Heart left ventricle (tissue), 16 donors: Measurements from ENCODE around the gene CNTFR. TPM values are rescaled to one million over a fixed set of nuclear protein-coding genes. Genes with fewer than 3 reads are reported as not detected.

Experiments
- ATAC-seq, 4 donors: fragments of 200-7000 bp; cut with Tn5 transposase; one replicate each; pipeline ENCODE4 v1.9.1; 2020 to 2022; ENCODE audit warnings: moderate library complexity in 4 of 4, mild to moderate bottlenecking in 3 of 4, moderate number of reproducible peaks in 1 of 4
- DNase-seq, 5 donors: peaks; one replicate each; pipeline ENCODE4 v3.0.0-alpha.2; 2020
- H3K27ac ChIP-seq, 12 donors: fragments of 200-600 bp; sonication (generic) in 4 of 12; one replicate each; pipeline versions ENCODE4 v1.5.0 to v1.8.0; 2016 to 2022; ENCODE audit warnings: mild to moderate bottlenecking in 2 of 12
- H3K27me3 ChIP-seq, 9 donors: fragments of 200-600 bp; sonication (generic) in 2 of 9; one replicate each; pipeline versions ENCODE4 v1.5.1 to v1.8.0; 2016 to 2022; ENCODE audit warnings: mild to moderate bottlenecking in 3 of 9
- H3K36me3 ChIP-seq, 9 donors: fragments of 200-600 bp; sonication (generic) in 2 of 9; one replicate each; pipeline versions ENCODE4 v1.5.0 to v1.8.0; 2018 to 2022; ENCODE audit warnings: mild to moderate bottlenecking in 2 of 9
- H3K4me1 ChIP-seq, 12 donors: fragments of 200-600 bp; sonication (generic) in 4 of 12; one replicate each; pipeline versions ENCODE4 v1.5.0 to v1.8.0; 2016 to 2022; ENCODE audit warnings: mild to moderate bottlenecking in 3 of 12
- H3K4me3 ChIP-seq, 12 donors: fragments of 200-600 bp; sonication (generic) in 4 of 12; one replicate each; pipeline versions ENCODE4 v1.5.0 to v1.8.0; 2017 to 2022; ENCODE audit warnings: mild to moderate bottlenecking in 9 of 12, moderate library complexity in 4 of 12
- H3K9me3 ChIP-seq, 12 donors: fragments of 200-600 bp; sonication (generic) in 4 of 12; one replicate each; pipeline versions ENCODE4 v1.5.0 to v1.8.0; 2016 to 2022; ENCODE audit warnings: mild to moderate bottlenecking in 1 of 12
- POLR2A ChIP-seq, 2 donors: fragments of 450-650 bp; IDR thresholded peaks; one replicate each; pipeline ENCODE4 v1.6.1; 2017; ENCODE audit warnings: antibody characterized with exemption in 2 of 2, mild to moderate bottlenecking in 2 of 2, moderate library complexity in 2 of 2
- WGBS, 4 donors: extraction: QIAGEN DNeasy Blood & Tissue Kit in 2 of 4; methylation state at CpG; one replicate each; pipeline versions ENCODE4 v1.1.5 to v1.1.7; 2013 to 2018; 5-methylcytosine and 5-hydroxymethylcytosine counted together
- intact Hi-C, 10 donors: fragments of 100-400 bp; cut with DNase I; formaldehyde crosslinking; loops; one replicate each; pipeline versions ENCODE4 v1.11.1 to v1.14.2; 2022
- polyA plus RNA-seq, 2 donors: library from polyadenylated mRNA; stranded (reverse); fragments of 200-250 nt; gene quantifications; one replicate each; pipeline ENCODE4 v1.2.3, GENCODE V29; 2013
- total RNA-seq, 9 donors: library from RNA; depleted of rRNA in 2 of 9; stranded (reverse); fragments of >200 nt in 2 of 9; fragmentation: NEBNext Ultra II Directional in 3 of 9; extraction: Animal tissue kit (Norgen Biotek cat#: 25700) in 3 of 9; gene quantifications; one replicate each; pipeline versions ENCODE4 v1.1.0 to v1.2.4, GENCODE V29; 2016 to 2023
- TF ChIP-seq, protein P1 (sequence below), 12 donors: fragments of 200-600 bp; sonication (generic) in 4 of 12; IDR thresholded peaks; one replicate each; pipeline versions ENCODE4 v1.5.0 to v1.8.0; 2018 to 2022; ENCODE audit warnings: antibody characterized with exemption in 12 of 12, mild to moderate bottlenecking in 5 of 12
- donor health status: ischemic (EF 13 %, LVEDD 7.1; RV severe dilation, severe dysfunction).
- donor health status: healthy with polysubstance abuse.
- donor health status: DM: no; HTN: yes; CAD: no.
- donor health status: DM: no; HTN: no; CAD: no.
- donor health status: ischemic (EF 25% LVEDD 6.9; RV normal size, moderate dysfunction).
- donor health status: ischemic (EF 25% LVEDD 5.7; RV mildly dilated, moderate dysfunction).
- donor health status: healthy.
- donor health status: DM: yes; HTN: yes; CAD: no.
- donor health status: ischemic (EF 35%, LVEDD 5.7; RV mildly dilated, moderate dysfunction).
- donor health status: nonischemic (EF 11% LVEDD 7.7; RV severe dilation, severe dysfunction).
- donor health status: DM: yes; HTN: yes; CAD: no.
- donor health status: PGD.
- donor health status: ischemic (EF 29% LVEDD 5.4; RV normal size, mild dysfunction).
- donor health status: nonischemic (EF 23%, LVEDD 6.1; RV moderate dilation, normal function).

The CNTFR gene
- total and polyA plus RNA-seq, 11 donors = 0.43 to 9.8 (median 2.0) TPM

DNA sequence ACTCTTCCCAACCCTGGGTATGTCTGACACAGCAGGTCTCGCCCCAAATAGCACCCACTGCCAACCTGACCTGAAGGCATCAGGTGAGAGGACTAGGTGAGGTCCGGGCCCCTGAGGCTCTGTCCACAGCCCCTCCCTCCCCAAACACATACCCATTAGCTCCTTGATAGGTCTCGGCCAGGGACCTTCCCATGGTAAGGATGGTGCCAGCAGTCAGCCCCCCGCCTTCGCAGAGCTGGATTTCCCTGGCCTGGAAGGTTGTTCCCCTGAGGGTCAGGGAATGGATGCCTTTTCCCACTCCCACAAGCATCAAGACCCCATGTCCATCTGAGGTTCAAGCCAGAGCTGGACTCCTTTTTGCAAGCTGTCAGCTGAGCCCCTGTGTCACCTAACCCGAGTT, 69.4 kb downstream of the CNTFR start:
- peaks cover 0 to 15% (median 4%) of the 10 kb centered on the region in 12 donors for H3K4me1 ChIP-seq
- H3K27ac ChIP-seq = no peak overlapping the region
- H3K9me3 ChIP-seq = no peaks in the 10 kb centered on the region
- H3K36me3 ChIP-seq = no peaks in the 10 kb centered on the region
- WGBS, 4 donors = 87 to 89% (median 87%) methylated on average over 3 to 6 of the region's 6 CpGs
- H3K27me3 ChIP-seq = peaks cover 0 to 5% (median 0%) of the 10 kb centered on the region in 9 donors
- ATAC-seq = no peak
- intact Hi-C loops = loop anchor here in 1 of 10 donors (5.0 kb wide), 1 partner anchor 63 kb away; the partner anchor contains the start of genes DNAI1 and FAM219A
- no peak for DNase-seq
- TF ChIP-seq, protein P1, sequence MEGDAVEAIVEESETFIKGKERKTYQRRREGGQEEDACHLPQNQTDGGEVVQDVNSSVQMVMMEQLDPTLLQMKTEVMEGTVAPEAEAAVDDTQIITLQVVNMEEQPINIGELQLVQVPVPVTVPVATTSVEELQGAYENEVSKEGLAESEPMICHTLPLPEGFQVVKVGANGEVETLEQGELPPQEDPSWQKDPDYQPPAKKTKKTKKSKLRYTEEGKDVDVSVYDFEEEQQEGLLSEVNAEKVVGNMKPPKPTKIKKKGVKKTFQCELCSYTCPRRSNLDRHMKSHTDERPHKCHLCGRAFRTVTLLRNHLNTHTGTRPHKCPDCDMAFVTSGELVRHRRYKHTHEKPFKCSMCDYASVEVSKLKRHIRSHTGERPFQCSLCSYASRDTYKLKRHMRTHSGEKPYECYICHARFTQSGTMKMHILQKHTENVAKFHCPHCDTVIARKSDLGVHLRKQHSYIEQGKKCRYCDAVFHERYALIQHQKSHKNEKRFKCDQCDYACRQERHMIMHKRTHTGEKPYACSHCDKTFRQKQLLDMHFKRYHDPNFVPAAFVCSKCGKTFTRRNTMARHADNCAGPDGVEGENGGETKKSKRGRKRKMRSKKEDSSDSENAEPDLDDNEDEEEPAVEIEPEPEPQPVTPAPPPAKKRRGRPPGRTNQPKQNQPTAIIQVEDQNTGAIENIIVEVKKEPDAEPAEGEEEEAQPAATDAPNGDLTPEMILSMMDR (IDR thresholded peaks at IDR 0.05) = no peak
- TF ChIP-seq POLR2A (IDR thresholded peaks at IDR 0.05) = no peak
- no peak overlapping the region for H3K4me3 ChIP-seq

DNA sequence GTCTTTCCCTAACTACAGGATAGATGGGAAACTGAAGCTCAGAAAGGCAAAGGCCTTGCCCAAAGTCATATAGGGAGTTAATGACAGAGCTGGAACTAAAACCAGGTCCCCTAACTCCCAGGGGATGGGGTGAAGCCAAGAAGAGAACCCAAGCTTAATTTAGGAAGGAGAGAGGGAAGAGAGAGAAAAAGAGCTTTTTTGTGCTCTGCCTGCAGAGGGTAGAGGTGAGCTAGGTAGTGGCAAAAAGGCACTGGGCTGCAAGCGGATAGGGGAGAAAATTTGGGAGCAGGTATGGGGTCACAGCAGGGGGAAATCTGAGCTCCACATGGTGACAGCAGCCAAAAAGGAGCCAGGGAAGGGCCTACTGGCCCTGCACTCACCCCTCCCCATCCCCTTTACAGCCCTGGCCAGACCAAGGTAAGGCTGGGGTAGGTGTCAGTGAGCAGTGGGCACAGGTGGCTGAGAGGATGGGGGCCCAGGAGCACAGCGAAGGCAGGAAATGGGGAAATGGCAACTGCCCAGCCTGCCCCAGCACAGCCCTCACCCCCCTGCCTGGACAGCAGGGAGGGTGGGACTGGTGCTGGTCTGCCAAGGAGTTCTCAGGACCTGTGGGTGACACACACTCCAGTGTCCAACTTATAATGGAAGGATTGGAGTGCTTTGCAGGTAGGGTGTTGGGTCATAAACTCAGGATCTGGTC, 70.1 kb downstream of the CNTFR start:
- ATAC-seq = no peak
- H3K4me1 ChIP-seq = peaks cover 0 to 15% (median 4%) of the 10 kb centered on the region in 12 donors
- TF ChIP-seq, protein P1 (IDR thresholded peaks at IDR 0.05) = no peak
- no peak for TF ChIP-seq POLR2A (IDR thresholded peaks at IDR 0.05)
- intact Hi-C loops = loop anchor here in 1 of 10 donors (5.0 kb wide), 1 partner anchor 62 kb away; the partner anchor contains the start of genes DNAI1 and FAM219A
- no peak overlapping the region for H3K4me3 ChIP-seq
- no peaks in the 10 kb centered on the region for H3K9me3 ChIP-seq
- no peak for DNase-seq
- no peak overlapping the region for H3K27ac ChIP-seq
- no peaks in the 10 kb centered on the region for H3K36me3 ChIP-seq
- no peaks in the 10 kb centered on the region for H3K27me3 ChIP-seq
- WGBS, 4 donors = 85 to 91% (median 87%) methylated on average over 2 of the region's 2 CpGs

DNA sequence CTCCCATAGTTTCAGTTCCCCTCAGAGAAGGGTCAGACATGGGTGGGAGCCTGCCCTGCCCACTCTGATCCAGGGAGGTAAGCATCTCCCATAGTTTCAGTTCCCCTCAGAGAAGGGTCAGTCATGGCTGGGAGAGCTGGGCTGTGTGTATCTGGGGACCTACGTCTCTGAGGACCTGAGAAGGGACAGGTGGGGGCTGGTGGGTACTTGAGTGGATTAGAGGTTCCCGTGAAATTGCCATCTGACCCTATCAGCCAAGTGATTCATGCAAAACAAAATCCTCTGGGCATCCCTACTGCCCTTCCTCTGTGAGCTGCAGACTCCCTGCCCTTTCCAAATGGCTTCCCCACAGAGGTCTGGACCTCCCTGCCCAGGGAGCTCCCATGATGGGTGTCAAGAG, 70.6 kb downstream of the CNTFR start:
- no peak for ATAC-seq
- TF ChIP-seq POLR2A (IDR thresholded peaks at IDR 0.05) = no peak
- TF ChIP-seq, protein P1 (IDR thresholded peaks at IDR 0.05) = no peak

DNA sequence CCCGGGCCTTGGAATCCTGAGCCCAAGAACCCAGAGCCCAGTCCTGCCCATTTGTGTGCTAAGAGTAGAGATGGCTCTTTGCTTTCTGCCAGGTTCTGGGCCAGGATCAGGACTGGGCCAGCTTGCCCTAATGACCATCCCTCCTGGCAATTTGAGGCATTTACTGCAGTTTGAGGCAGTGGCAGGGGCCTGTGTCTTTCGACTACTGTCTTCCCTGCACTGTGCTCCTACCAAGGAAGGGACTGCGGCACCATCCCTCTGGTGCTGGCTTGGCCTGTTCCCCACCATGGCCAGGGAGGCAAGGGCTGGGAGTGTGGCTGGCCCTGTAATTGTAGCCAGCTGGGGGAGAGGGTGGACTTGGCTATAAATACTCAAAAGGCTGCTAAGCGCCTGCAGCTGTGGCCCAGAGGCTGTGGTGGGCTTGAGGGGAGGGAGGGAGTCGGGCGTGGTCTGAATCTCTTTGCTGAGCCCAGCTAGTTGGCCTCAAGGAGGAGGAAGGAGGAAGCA, 71.4 kb downstream of the CNTFR start:
- Histone ChIP-seq H3K27me3 (no peaks in the 10 kb centered on the region), H3K9me3 (no peaks in the 10 kb centered on the region), H3K36me3 (no peaks in the 10 kb centered on the region), H3K27ac (no peak overlapping the region), H3K4me3 (no peak overlapping the region), H3K4me1 (peaks cover 0 to 10% (median 3%) of the 10 kb centered on the region in 12 donors)
- no peak for ATAC-seq
- intact Hi-C loops = no loop called here
- no peak for DNase-seq
- 73 to 89% (median 86%) methylated on average over 6 of the region's 6 CpGs for WGBS, 4 donors
- TF ChIP-seq, protein P1 (IDR thresholded peaks at IDR 0.05) = no peak
- TF ChIP-seq POLR2A (IDR thresholded peaks at IDR 0.05) = no peak

More for the DNA sequence above, 70.6 kb downstream of the CNTFR start:
- no peaks in the 10 kb centered on the region for H3K27me3 ChIP-seq
- no peak overlapping the region for H3K4me3 ChIP-seq
- peaks cover 0 to 15% (median 4%) of the 10 kb centered on the region in 12 donors for H3K4me1 ChIP-seq
- no peaks in the 10 kb centered on the region for H3K36me3 ChIP-seq
- 80 to 98% (median 85%) methylated on average over 2 of the region's 2 CpGs for WGBS, 4 donors
- H3K9me3 ChIP-seq = no peaks in the 10 kb centered on the region
- intact Hi-C loops = no loop called here
- H3K27ac ChIP-seq = no peak overlapping the region
- no peak for DNase-seq
